OCI-LY1 (cell line): ENCODE data around the gene BLCAP.

Source experiments
- H2AFZ ChIP-seq: fragments of 200-600 bp; sonication (generic), shearing (Covaris generic); 2 replicates; pipeline ENCODE4 v1.6.0; 2014; ENCODE audit warnings: antibody characterized with exemption, mild to moderate bottlenecking, low read length
- H3F3A ChIP-seq: fragments of 200-600 bp; sonication (generic), shearing (Covaris generic); 2 replicates; pipeline ENCODE4 v1.6.0; 2014; ENCODE audit warnings: mild to moderate bottlenecking, antibody characterized with exemption, low read length, moderate library complexity; ENCODE audit not compliant: insufficient read depth
- H3K27ac ChIP-seq: fragments of 200-600 bp; sonication (generic); 2 replicates; pipeline ENCODE4 v1.5.1; 2014; ENCODE audit warnings: low read length, mixed run types, mild to moderate bottlenecking, low read depth; ENCODE audit not compliant: poor library complexity, severe bottlenecking
- H3K27me3 ChIP-seq: fragments of 200-600 bp; sonication (generic); 2 replicates; pipeline ENCODE4 v1.6.0; 2014; ENCODE audit warnings: antibody characterized with exemption, mild to moderate bottlenecking, low read length, moderate library complexity; ENCODE audit not compliant: insufficient read depth
- H3K36me3 ChIP-seq: fragments of 200-600 bp; sonication (generic); 2 replicates; pipeline ENCODE4 v1.6.1; 2014; ENCODE audit warnings: mild to moderate bottlenecking, antibody characterized with exemption, low read length, moderate library complexity, mixed read lengths; ENCODE audit not compliant: insufficient read depth
- H3K4me1 ChIP-seq: fragments of 200-600 bp; sonication (generic); 2 replicates; pipeline ENCODE4 v1.5.1; 2014; ENCODE audit warnings: mild to moderate bottlenecking, low read length, moderate library complexity; ENCODE audit not compliant: insufficient read depth, severe bottlenecking
- H3K4me2 ChIP-seq: fragments of 200-600 bp; sonication (generic), shearing (Covaris generic); 2 replicates; pipeline ENCODE4 v1.6.1; 2014; ENCODE audit warnings: low read length
- H3K4me3 ChIP-seq: fragments of 200-600 bp; sonication (generic); 2 replicates; pipeline ENCODE4 v1.5.1; 2014; ENCODE audit warnings: low read length, low read depth, mild to moderate bottlenecking, mixed read lengths; ENCODE audit not compliant: poor library complexity, severe bottlenecking
- H3K79me2 ChIP-seq: fragments of 200-600 bp; shearing (Covaris generic); 2 replicates; pipeline ENCODE4 v1.6.1; 2016; ENCODE audit warnings: mixed run types, low read length, mixed read lengths; ENCODE audit not compliant: insufficient read depth
- H3K9ac ChIP-seq: fragments of 200-600 bp; sonication (generic), shearing (Covaris generic); 2 replicates; pipeline ENCODE4 v1.6.1; 2014; ENCODE audit warnings: mild to moderate bottlenecking, low read length, mixed read lengths
- H3K9me2 ChIP-seq: fragments of 200-600 bp; sonication (generic), shearing (Covaris generic); 2 replicates; pipeline ENCODE4 v1.6.1; 2014; ENCODE audit warnings: low read depth, mild to moderate bottlenecking, low read length, mixed read lengths
- H3K9me3 ChIP-seq: fragments of 200-600 bp; shearing (Covaris generic); 2 replicates; pipeline ENCODE4 v1.6.1; 2014; ENCODE audit warnings: low read length, mixed read lengths
- H4K20me1 ChIP-seq: fragments of 200-600 bp; sonication (generic), shearing (Covaris generic); 2 replicates; pipeline ENCODE4 v1.6.0; 2016; ENCODE audit warnings: mild to moderate bottlenecking, low read length; ENCODE audit not compliant: insufficient read depth
- EZH2 ChIP-seq: fragments of 200-600 bp; sonication (generic), shearing (Covaris generic); IDR thresholded peaks from 2 replicates; pipeline ENCODE4 v1.8.0; 2017; ENCODE audit warnings: borderline replicate concordance, mixed run types, mild to moderate bottlenecking, antibody characterized with exemption, low read length, moderate library complexity, mixed read lengths
- TF ChIP-seq, protein P1 (sequence below): fragments of 200-600 bp; sonication (generic), shearing (Covaris generic); IDR thresholded peaks from 2 replicates; pipeline ENCODE4 v1.5.1; 2017; ENCODE audit warnings: mild to moderate bottlenecking, antibody characterized with exemption, low read length, moderate library complexity, mixed read lengths

BLCAP gene

DNA sequence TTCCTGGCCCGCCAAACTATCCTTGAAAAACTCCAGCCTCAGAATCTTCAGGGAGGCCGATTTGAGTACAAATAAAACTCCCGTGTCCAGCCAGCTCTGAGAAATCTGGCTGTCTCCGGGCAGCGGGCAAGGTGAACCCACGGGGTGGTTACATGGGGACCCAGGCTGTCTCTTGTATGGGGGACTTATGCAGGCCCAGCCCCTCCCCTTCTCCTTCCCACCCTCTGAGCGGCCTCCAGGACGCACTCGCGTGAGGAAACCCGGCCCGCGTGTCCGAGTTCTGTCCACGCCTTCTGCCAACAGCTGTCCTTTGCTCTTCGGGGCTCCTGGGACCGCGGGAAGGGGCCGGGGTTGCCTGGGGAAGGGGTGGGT lies 36.3 kb upstream of the BLCAP start:
- no peaks in the 10 kb centered on the region for H3K9me2 ChIP-seq
- H3K4me1 ChIP-seq, result no peaks in the 10 kb centered on the region
- TF ChIP-seq EZH2, result no peak
- TF ChIP-seq, protein P1, sequence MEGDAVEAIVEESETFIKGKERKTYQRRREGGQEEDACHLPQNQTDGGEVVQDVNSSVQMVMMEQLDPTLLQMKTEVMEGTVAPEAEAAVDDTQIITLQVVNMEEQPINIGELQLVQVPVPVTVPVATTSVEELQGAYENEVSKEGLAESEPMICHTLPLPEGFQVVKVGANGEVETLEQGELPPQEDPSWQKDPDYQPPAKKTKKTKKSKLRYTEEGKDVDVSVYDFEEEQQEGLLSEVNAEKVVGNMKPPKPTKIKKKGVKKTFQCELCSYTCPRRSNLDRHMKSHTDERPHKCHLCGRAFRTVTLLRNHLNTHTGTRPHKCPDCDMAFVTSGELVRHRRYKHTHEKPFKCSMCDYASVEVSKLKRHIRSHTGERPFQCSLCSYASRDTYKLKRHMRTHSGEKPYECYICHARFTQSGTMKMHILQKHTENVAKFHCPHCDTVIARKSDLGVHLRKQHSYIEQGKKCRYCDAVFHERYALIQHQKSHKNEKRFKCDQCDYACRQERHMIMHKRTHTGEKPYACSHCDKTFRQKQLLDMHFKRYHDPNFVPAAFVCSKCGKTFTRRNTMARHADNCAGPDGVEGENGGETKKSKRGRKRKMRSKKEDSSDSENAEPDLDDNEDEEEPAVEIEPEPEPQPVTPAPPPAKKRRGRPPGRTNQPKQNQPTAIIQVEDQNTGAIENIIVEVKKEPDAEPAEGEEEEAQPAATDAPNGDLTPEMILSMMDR, result no peak
- no peaks in the 10 kb centered on the region; the same call in 1 of the 2 replicates for H3K27me3 ChIP-seq
- H3F3A ChIP-seq, result no peaks in the 10 kb centered on the region
- no peak overlapping the region for H3K4me2 ChIP-seq
- H3K4me3 ChIP-seq, result no peak overlapping the region
- no peak overlapping the region for H2AFZ ChIP-seq
- no peak overlapping the region for H3K9ac ChIP-seq
- no peaks in the 10 kb centered on the region for H3K36me3 ChIP-seq
- no peak overlapping the region for H3K27ac ChIP-seq
- H4K20me1 ChIP-seq, result no peaks in the 10 kb centered on the region
- H3K9me3 ChIP-seq, result no peaks in the 10 kb centered on the region
- no peaks in the 10 kb centered on the region for H3K79me2 ChIP-seq

DNA sequence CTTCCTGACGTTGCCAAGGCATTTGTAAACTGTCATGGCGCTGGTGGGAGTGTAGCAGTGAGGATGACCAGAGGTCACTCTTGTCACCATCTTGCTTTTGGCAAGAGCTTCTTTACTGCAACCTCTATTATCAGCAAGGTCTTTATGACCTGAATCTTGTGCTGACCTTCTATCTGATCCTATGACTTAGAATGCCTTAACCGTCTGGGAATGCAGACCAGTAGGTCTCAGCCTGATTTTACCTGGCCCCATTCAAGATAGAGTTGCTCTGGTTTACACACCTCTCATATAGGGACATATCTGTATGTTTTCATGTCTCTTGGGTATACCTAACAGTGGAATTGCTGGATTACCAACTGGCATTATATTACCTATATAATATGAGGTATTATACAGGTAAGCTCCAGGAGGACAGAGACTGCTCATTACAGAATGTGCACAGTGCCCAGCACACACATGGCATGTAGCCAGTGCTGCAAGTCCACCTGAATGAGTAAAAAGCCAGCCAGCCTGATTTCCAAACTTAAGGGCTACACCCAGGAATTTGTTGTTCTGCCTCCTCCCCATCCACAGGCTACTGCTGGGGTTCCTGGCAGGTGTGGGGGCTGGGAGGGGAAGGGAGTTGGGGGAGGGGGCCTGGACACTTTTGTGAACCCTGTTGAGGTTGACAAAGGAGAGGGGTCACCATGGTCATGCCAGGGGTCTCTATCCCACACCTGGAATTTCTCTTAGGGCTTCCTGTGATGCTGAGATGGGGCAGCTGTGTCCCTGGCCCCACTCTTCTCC lies 35.2 kb upstream of the BLCAP start:
- Histone ChIP-seq H3F3A (no peaks in the 10 kb centered on the region), H3K4me1 (no peaks in the 10 kb centered on the region), H4K20me1 (no peaks in the 10 kb centered on the region), H3K79me2 (no peaks in the 10 kb centered on the region), H3K9me3 (no peaks in the 10 kb centered on the region), H3K9me2 (no peaks in the 10 kb centered on the region), H3K4me2 (no peak overlapping the region), H3K36me3 (no peaks in the 10 kb centered on the region), H3K4me3 (no peak overlapping the region), H3K27me3 (no peaks in the 10 kb centered on the region; the same call in 1 of the 2 replicates), H3K9ac (no peak overlapping the region), H3K27ac (no peak overlapping the region), H2AFZ (no peak overlapping the region)
- TF ChIP-seq, protein P1, result no peak
- no peak for TF ChIP-seq EZH2

DNA sequence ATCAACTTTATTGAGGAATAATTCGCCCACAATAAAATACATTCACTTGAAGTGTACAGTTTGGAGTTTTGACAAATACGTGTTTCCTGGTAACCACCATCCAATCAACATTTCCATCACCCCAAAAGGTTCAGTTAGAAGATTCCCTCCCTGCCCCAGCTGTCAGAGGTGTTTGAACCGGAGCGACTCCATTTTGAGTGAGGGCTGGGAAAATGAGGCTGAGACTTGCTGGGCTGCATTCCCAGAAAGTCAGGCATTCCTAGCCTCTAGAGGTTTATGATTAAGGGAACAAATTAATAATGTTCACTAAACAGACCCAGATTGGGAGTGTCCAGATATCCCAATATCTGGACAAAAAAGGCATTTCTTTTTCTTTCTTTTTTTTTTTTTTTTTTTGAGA lies 33.0 kb upstream of the BLCAP start:
- no peak overlapping the region for H3K27ac ChIP-seq

More for the DNA sequence above, 33.0 kb upstream of the BLCAP start:
- Histone ChIP-seq H3K4me2 (no peak overlapping the region), H3F3A (no peaks in the 10 kb centered on the region), H3K79me2 (no peaks in the 10 kb centered on the region), H2AFZ (no peak overlapping the region), H3K36me3 (no peaks in the 10 kb centered on the region), H4K20me1 (no peaks in the 10 kb centered on the region), H3K9me3 (no peaks in the 10 kb centered on the region), H3K9me2 (no peaks in the 10 kb centered on the region), H3K4me3 (no peak overlapping the region), H3K9ac (no peak overlapping the region), H3K4me1 (no peaks in the 10 kb centered on the region), H3K27me3 (no peaks in the 10 kb centered on the region; the same call in 1 of the 2 replicates)
- TF ChIP-seq EZH2, result no peak
- TF ChIP-seq, protein P1, result no peak
